GM19452 (cell line): ENCODE measurements around the gene MSANTD1.
A peak's percentile ranks its signal among the peaks of the same experiment; 100 is the strongest.

Experiments used
- ATAC-seq: cut with Tn5 transposase; IDR thresholded peaks from one replicate; pipeline ENCODE4 v1.9.1; 2021; ENCODE audit not compliant: unreplicated experiment

The MSANTD1 gene

DNA sequence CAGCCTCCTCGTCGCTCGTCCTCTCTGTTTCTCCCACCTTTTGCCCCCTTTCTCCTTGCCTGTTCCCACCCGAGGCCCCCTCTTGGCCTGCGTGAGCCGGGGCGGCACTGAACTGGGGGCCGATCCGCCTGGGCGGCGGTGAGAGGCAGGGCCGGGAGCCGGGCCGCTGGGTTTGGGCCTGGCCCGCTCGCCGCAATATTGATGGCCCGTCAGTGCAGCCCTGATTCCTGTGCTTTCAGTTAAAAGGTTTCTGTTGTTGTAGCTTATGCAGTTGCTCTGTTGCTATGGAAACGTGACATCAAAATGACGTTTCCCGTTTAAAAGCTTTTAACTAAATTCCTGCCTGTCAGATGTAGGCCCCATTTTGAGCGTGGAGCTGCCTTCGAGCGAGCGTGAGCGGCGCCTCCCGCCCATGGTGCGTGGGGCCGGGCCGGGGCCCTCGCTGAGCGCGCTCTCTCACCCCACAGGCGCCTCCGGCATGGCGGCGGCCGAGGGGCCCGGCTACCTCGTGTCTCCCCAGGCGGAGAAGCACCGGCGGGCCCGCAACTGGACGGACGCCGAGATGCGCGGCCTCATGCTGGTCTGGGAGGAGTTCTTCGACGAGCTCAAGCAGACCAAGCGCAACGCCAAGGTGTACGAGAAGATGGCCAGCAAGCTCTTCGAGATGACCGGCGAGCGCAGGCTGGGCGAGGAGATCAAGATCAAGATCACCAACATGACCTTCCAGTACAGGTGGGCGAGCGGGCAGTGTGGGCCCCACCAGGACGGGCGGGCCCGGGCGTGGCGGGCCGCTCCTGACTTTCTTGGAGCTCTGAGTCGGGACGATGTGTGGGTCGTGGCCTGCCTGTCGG lies at the start of gene MSANTD1:
Gene MSANTD1, plus strand, starts transcription at position 349 of the 851 bp plus-strand sequence. Its CDS starts 64 bp downstream, at position 413.
- ATAC-seq: no peak

DNA sequence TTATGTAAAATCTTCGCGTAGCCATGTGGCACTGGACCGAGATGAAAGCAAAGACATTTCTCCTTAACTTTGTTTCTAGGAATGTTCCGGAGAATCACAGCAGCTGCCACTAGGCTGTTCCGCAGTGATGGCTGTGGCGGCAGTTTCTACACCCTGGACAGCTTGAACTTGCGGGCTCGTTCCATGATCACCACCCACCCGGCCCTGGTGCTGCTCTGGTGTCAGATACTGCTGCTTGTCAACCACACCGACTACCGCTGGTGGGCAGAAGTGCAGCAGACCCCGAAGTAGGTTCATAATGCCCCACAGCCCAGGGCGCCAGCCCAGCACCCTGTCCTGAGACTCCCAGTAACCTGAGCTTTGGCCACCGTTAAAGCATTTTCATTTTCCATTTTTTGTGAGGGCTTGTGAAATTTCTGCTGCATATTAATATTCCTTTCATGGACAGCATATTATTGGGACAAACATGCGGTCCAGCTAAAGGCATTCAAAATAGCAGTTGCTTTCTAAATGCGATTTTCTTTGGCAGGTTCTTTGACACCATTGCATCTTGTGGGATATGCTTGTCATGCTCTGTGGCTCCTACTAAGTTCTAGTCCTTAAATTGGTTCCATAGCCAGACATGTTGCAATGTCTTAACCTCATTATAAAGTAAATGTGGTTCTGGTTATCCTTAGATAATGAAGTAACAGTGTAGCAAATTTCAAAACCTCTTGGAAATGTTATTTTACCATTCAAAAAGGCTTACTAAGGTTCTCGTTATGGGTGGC lies 49.1 kb upstream of the MSANTD1 start:
- no peak for ATAC-seq

DNA sequence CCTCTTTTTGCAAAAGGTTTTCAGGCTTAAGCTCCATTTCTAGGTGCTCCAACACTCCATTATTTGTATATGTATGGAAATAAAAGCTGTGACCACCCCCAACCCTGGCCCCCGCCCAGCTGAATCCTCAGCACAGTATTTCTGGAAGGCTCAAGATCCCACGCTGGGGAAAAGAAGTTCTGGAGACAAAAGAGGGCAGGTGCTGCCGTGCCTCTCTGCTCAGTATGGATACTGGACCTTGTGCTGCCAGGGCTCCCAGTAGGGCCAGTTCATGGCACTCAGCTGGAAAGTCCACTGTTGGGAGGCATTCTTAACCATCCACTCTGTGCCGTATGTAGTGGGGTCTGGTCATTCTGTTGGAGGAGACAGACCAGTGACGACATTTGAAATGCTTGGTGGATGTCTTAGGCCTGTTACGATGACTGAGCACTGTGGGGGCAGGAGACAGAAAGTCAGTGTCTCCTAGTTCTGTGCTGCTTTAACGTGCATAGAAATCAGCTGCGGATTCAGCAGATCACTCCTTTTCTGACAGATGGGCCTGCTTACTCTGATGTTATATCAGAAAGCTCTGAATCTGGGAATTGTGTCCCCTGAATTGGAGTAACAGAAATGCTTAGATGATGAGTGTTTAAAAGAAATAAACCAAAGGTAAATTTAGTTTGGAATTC lies 48.4 kb upstream of the MSANTD1 start:
- ATAC-seq: no peak

DNA sequence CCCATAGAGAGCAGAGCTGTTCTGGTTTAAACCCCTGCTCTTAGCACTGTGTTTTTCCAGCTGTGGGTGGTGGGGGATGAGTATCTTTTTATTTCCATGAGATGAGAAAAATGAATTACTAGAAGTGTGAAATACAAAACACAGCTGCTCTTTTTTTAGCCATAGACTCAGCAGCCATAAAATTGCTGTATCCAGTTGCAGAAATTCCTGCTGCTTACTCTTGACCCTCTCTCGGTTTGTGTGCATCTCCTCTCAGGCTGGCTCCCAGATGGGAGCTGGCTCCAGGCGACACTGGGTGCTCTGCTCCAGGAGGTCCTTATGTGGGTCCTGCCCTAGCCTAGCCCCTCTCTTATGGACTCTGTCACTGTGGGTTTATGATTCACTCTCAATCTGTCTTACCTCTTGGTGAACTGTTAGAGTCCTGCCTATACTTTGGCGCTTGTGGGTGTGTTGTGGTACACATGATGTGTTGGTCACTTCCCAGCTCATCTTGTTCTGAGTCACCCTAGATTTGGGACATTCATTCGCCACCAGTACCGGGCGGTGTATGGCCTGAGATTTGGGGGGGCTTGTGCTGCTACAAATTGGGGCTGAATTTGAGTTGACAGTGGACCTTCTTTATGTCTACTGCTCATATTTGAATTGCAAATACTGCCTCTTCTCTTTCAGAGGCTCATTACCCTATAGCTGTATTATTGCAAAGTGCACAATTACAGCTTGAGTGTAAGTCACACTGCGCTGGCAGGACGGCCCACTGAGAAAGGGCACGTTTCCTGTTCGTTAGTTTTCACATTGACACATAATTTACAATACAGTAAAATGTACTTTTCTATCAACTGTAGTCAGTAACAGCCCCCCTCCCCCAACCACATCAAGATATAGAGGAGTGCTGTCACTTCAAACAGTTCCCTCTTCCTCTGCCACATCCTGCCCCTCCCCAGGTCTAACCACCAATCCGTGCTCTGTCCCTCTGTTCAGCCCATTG lies 46.9 kb upstream of the MSANTD1 start:
- ATAC-seq: peak; percentile 65

- peak; percentile 28 for ATAC-seq
Observed at GRCh38 chr4:3202836-3203820, 45.8 kb upstream of the MSANTD1 start.

DNA sequence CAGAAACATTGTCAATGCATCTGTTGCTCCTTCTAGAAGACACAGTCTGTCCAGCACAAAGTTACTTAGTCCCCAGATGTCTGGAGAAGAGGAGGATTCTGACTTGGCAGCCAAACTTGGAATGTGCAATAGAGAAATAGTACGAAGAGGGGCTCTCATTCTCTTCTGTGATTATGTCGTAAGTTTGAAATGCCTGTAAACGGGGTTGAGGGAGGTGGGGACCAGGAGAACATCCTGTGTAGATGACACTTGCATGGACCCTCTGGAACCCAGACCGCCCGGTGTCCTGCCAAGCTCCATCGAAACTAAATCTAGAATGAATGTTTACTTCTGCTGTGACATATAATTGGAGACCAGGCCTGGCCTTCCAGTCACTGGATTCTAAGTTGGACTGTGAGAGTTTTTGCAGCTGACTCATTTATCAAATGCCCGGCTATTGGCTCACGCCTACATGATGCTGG lies 45.0 kb upstream of the MSANTD1 start:
- ATAC-seq: no peak

DNA sequence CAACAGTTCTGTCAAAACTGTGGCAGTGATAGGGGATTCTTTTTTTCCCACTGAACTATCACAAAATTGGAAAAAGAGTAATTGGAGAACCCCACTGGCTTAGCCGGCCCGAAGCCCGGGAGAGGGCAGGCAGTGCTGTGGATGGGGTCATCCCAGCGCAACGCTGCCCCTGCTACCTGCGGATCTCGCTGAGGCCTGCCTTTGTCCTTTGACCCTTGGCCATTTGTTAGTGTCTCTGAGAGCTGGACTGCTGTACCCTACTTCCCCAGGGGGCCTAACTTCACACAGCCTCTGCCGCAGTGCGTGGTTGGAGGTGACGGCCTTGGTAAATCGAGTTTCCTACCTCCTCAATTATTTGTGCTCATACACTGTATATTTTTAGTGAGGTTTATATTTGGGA lies 43.0 kb upstream of the MSANTD1 start:
- ATAC-seq: no peak

DNA sequence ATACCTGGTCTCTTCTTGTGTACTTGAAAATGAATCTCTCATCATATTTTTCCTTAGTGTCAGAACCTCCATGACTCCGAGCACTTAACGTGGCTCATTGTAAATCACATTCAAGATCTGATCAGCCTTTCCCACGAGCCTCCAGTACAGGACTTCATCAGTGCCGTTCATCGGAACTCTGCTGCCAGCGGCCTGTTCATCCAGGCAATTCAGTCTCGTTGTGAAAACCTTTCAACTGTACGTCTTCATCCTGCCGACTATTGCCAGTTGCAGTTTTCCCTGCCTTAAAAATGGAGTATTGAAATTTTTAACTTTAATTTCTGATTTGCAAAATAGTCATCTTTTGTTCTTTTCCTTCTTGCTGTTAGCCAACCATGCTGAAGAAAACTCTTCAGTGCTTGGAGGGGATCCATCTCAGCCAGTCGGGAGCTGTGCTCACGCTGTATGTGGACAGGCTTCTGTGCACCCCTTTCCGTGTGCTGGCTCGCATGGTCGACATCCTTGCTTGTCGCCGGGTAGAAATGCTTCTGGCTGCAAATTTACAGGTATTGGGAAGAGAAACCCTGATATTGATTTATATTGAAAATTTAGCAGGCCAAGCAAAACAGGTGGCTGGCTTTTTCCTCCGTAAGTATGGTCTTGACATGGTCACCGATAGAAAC lies 42.4 kb upstream of the MSANTD1 start:
- ATAC-seq: no peak

DNA sequence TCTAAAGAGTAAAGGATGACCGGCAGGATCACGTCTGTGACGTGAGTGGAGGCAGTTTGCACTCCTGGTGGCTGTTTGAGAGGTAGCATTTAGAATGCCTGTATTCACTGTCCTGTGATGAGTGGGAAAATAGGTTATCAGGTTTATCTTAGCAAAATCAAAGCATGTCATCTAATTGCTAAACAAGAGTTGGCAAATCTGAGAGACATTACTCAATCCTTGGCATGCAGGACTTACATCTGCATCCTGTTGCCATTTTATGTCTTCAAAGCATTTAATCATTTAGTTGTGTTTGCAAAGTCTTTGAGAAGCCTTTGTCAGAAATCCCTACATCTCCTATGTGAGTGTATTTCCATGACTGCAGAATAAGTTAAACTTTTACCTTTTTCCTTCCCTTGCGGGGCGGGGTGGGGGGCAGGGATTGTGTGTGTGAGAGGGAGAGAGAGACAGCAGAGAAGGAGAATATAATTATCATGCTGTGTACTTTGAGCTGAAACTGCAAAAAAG lies 41.4 kb upstream of the MSANTD1 start:
- ATAC-seq: no peak

GRCh38 chr4:3208826-3209225 lies 40.1 kb upstream of the MSANTD1 start:
- no peak for ATAC-seq

DNA sequence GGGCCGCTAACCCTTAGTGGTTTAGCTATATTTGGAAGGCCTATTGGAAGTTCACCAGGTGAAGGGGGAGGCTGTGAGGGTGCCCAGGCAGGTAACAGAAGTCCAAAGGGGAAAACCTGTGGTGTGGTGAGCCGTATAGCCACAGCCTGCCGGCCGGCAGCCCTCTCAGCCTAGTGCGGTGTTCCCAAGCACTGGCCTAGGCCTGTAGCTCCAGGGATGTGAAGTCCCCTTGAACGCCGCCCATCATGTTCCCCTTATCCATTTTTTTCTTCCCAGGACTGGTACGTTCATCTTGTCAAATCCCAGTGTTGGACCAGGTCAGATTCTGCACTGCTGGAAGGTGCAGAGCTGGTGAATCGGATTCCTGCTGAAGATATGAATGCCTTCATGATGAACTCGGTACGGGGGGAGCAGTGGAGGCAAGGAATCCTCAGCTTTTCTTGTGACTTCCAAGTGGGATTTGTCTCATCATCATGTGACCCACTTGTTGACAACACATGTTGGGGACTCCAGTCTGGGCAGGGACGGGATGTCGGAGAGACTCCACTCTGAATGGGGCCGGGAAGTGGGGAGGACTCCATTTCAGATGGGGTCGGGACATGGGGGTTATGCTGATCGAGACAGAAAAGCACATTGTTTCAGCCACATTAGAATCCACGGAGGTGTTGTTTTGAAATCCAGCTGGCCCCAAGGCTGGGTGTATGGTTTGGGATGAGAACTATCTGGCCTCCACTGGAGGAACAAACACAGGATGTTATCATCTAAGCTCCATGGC lies 39.2 kb upstream of the MSANTD1 start:
- no peak for ATAC-seq

DNA sequence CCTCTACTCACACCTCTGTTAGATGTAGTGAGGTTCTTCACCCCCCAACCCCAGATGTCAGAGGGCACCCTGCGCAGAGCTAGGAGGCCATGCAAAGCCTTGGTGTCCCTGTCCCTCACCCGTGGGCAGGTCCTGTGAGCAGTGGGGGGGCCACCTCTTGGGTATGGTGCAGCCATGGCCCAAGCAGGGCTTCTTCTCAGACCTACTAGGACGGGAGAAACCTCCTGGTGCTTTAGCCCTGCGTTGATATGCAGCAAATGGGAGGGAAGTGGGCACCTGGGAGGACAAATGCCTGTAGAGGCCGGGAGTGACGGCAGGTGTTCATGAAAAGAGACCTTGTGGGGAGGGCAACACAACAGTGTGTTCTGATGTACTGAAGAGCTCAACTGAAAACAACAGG lies 38.5 kb upstream of the MSANTD1 start:
- no peak for ATAC-seq

DNA sequence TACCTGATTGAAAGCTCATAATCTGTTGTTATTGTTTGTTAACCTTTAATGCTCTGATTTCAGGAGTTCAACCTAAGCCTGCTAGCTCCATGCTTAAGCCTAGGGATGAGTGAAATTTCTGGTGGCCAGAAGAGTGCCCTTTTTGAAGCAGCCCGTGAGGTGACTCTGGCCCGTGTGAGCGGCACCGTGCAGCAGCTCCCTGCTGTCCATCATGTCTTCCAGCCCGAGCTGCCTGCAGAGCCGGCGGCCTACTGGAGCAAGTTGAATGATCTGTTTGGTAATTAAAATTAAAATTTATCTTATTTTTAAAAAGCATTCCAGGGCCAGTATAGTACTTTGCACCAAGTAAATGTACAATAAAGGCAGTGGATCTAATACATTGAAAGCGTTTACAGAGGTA lies 37.1 kb upstream of the MSANTD1 start:
- ATAC-seq: no peak

DNA sequence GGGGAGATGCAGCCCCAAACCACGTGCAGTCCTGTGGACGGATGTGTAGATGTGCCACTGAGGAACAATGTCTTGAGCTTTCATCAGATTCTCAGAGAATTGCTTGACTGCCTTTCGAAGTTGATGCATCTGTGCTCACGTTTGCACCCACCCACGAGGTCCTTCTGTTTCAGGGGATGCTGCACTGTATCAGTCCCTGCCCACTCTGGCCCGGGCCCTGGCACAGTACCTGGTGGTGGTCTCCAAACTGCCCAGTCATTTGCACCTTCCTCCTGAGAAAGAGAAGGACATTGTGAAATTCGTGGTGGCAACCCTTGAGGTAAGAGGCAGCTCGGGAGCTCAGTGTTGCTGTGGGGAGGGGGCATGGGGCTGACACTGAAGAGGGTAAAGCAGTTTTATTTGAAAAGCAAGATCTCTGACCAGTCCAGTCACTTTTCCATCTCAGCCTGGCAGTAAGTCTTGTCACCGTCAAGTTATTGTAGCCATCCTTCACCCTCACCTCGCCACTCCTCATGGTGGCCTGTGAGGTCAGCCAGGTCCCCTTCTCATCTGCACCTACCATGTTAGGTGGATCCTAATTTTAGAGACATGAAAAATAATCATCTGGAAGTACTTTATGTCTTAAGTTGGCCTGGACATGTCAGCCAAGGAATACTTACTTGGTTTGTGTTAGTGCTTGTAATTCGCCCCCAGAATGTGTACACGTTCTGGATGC lies 36.4 kb upstream of the MSANTD1 start:
- no peak for ATAC-seq

- no peak for ATAC-seq
Observed at GRCh38 chr4:3213106-3213425, 35.9 kb upstream of the MSANTD1 start.

- ATAC-seq: no peak
Observed at GRCh38 chr4:3213661-3214250, 35.2 kb upstream of the MSANTD1 start.

- no peak for ATAC-seq
Observed at GRCh38 chr4:3215256-3215655, 33.7 kb upstream of the MSANTD1 start.
